Measurements from ENCODE around the gene SH2D2A. TPM values are rescaled to one million over a fixed set of nuclear protein-coding genes. Genes with fewer than 3 reads are reported as not detected.

SH2D2A gene
- total RNA-seq, 1 experiment from 2014 or later: 0.48 TPM

DNA sequence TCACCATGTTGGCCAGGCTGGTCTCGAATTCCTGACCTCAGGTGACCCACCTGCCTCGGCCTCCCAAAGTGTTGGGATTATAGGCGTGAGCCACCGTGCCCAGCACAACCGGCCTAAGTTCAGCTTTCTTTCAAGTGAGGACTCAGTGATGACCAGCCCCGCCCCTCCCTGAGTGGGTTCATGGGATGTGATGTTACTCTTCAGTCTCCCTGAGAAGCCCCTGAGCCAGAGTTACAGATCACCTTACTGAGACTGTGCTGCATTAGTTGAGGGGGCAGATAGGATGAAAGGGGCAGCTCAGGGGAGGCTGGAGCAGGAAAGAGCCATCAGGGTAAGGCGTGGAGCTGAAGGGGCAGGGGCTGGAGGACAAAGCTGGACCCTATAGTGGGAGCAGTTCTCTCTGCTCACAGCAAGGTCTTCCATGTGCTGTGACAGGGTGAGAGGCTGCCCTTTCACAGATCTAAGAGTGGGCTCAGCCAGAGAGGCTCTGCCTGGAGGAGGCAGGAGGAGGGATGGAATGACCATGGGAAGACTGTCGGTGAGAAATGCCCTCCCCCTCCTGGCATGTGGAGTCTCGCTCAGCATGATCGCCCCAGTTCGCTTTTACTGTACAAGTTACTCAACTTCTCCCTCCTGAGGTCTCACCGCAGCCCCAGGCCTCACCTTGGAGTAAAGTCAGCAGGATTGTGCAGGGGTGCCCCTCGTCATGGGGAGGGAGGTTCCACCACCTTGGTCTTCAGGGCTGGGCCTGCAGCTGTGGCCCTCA lies 13.4 kb downstream of the SH2D2A start:
- no peak for DNase-seq (ENCODE audit: low read depth)

DNA sequence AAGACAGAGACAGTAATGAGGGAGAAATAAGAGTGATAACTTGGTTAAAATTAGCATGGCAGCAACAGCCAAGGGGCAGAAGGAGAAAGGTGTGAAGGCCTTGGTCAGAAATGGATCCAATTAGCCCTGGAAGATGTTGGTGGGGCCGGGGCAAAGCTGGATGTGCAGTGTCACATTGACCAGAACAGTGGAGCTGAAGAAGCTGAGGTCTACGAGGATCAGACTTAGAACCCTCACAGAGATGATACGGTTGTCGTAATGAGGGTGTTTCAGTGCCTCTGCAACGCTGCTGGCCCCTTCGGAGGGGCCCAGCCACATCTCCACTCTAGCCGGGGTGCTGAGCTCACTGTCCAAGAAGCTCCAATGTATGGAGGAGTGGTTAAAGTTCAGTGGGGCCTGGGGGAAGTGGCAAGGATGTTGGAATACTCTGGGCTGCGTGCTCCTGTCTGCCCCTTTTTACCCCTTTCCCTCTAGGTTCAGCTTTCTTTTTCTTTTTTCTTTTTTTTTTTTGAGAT lies 14.2 kb downstream of the SH2D2A start:
- DNase-seq (ENCODE audit: low read depth): no peak

DNA sequence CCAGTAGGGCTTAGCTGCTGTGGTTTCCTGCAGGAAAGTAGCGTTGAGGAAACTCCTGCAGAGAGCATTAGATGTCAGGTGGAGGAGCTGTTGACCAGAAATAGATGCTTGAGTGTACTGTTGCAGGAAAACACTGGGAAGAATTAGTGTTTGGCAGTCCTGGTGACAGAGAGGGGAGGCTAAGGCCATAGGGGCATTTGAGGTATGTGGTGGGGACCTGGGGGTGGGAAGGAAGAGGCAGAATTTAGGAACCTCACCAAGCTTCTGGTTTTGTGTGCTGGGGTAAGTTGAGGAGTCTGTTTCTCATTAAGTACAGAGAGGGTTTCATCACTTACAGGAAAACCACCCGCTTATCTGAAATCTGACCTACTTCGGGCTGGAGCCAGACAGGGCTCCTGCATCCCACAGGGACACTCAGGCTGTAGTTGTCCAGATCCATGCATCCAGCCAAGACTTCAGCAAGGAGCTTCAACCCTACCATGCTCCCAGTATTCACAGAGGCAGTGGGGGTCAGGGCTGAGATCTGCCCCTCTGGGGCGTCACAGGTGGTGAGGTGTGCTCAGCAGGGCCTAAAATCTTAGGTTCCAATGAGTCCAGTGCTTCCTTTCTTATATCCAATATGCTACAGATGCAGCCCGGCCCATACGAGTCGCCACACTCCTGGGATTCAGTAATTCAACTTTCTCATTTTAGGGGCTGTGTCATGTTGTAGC lies 15.1 kb downstream of the SH2D2A start:
- DNase-seq (ENCODE audit: low read depth): peak; percentile 51

DNA sequence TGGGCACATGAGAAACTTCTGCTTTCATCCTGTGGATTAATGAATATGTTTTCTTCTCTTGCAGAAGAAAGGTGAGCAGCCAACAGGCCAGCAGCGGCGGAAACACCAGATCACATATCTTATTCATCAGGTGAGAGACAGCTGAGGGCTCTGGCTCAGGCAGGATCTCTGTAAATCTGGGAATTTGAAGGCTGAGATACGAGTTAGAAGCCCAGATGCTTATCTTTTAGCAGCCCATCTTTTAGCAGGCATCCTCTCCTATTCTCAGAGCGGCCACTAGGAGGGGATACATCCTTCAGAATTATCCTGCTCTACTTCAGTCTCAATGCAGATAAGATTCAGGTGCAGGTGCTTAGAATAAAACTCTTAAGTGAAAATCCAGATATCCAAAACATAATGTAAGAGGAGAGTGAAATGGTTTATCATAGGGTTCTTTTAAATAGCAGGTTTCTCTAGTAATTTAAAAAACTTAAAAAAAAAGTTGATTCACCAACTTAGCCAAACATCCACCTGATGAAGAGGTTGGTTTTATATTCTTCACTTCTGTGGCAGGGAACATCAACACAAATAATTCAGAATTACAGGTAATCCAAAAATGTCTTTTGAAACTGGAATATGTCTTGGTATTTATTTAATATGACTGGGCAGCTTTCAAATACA lies 19.3 kb downstream of the SH2D2A start:
- DNase-seq (ENCODE audit: low read depth): peak; percentile 54

DNA sequence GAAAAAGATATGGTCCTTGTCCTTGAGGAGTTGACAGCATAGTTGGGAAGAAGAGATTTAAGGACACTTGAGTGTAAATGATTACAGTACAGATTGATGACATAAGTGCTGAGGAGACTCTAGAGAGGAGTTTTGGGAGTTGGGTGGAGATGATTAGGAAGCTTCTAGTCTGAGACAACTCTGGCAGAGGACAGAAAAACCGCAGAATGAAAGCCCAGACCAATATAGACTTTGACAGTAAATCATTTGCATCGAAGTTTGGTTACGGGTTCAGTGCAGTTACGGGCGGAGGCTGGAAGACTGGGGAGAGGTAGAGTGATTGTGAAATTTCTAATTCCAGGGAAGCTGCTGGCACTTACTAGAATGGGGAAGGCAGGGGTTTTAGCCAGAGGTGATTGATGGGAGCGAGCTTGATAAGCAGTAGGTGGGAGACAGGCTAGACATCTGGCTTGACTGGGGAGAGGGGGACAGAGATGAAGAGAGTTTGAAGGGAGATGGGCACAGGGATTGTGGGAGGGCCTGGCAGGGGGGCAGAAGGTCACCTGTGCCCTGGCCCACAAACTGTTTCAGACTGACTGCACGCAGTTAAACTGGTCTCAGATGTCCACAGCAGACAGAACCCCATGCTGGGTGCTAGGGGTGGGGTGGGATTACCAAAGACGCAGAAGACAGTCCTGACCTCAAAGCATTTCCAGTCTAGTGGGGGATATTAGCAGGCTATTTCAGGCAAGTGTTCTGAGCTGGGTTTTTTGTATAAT lies 20.1 kb downstream of the SH2D2A start:
- no peak for DNase-seq (ENCODE audit: low read depth)

DNA sequence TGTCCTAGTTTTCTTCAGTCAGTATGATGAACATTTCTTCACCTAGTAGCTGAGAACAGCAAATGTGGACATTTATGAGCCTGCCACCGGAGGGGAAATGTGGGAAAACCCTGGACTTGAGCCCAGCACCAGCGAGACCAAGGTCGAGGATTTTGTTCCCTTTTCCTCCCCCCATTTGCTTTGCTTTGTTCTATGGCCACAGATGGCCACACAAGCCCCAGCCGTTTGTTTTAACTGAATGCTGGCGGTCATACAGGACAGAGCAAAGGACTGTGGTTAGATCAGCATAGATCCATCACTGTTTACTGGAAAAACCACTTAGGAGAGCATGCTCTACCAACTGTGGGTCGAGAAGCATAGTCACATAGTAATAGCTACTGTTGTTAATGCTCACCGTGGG lies 20.9 kb downstream of the SH2D2A start:
- no peak for DNase-seq (ENCODE audit: low read depth)

DNA sequence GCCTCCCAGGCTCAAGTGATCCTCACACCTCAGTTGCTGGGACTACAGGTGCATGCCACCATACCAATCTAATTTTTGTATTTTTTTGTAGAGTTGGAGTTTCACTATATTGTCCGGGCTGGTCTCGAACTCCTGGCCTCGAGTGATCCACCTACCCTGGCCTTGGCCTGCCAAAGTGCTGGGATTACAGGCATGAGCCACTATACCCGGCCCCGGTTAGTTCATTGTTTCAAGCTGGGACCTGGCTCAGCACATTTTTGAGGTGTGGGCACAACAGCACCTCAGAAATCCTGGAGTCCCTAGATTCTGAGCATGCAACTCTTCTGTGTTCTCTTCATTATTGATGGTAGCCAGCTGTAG lies 21.3 kb downstream of the SH2D2A start:
- no peak for DNase-seq (ENCODE audit: low read depth)

DNA sequence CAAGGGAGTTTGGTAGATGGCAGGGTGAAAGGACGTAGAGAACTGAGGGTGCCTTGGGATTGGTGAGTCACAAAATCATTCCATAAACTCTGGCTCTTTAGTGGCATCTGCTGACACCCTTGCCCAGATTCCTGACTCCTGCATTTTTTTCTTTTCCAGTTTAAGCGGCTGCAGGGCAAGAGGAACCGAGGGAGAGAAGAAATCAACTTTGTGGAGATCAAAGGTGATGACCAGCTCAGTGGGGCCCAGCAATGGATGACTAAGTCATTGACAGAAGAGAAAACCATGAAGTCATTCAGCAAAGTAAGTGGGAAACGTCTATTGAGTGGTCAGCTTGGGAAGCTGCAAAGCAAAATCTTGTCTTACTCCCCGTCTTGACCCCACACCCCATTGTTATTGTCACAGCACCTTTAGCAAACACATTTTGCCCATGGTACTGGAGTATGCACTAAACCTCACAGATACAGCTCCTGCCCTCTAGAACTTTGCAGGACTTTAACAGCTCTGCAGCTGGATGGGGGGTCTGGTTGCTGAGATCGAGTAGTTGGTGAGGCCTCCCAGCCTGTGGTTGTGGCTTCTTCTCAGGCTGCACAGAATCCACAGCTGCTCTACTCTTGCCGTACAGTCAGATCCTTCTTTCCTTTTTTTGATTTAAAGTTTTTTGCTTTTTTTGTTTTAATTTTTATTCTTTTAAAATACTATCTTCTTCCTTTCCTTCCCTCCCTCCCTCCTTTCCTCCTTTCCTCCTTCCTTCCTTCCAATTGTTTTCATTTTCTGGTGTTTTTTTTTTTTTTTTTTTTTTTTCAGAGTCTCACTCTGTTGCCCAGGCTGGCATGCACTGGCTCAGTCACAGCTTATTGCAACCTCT lies 21.9 kb downstream of the SH2D2A start:
- peak; percentile 51 for DNase-seq (ENCODE audit: low read depth)

DNA sequence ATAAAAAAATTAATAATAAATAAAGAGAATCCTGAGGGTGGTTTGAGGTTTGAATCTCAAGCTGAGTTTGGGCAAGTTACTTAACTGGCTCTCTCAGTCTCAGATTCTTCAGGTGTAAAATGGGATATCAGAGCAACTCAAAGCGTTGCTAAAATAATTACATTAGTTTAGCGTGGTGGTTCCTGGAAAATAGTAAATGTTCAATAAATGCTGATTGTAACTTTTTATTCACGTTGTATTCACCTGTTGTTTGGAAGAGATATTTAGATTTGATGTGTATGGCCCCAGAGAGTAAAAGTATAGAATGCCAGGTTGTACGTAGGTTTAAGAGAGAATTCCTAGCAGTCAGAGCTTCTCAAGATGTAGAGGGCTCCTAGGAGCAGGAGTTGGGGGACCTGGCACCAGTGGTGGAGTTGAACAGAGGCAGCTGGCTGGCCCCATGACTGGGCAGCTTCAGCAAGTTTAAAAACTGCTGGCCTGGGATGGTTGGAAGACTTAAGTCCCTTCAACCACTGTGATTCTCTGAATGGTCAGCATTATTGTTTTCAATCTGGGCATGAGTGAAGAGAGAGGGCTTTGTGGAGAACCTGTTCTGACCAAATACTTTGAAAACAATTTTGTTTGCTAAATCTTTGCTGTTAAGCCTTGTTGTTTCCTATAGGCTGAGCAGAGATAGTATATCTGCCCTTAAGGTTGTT lies 26.9 kb downstream of the SH2D2A start:
- DNase-seq (ENCODE audit: low read depth): no peak

DNA sequence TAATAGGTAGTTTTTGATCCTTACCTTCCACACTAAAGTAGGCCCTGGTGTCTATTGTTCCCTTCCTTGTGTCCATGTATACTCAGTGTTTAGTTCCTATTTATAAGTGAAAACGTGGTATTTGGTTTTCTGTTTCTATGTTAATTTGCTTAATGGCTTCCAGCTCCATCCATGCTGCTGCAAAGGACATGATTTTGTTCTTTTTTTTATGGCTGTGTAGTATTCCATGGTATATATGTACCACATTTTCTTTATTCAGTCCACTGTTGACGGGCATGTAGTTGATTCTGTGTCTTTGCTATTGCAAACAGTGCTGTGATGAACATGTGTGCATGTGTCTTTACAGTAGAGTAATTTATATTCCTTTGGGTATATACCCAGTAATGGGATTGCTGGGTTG lies 28.5 kb downstream of the SH2D2A start:
- DNase-seq (ENCODE audit: low read depth): no peak

DNA sequence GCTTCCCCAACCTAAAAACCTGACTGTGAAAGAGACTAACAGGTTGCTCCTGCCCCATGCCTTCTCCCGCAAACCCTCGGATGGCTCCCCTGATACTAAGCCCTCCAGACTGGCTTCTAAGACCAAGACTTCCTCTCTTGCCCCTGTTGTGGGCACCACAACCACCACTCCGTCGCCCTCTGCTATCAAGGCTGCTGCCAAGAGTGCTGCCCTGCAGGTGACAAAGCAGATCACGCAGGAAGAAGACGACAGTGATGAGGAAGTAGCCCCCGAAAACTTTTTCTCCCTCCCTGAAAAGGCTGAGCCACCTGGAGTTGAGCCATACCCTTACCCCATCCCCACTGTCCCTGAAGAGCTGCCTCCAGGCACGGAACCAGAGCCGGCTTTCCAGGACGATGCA lies 30.0 kb downstream of the SH2D2A start:
- no peak for DNase-seq (ENCODE audit: low read depth)

DNA sequence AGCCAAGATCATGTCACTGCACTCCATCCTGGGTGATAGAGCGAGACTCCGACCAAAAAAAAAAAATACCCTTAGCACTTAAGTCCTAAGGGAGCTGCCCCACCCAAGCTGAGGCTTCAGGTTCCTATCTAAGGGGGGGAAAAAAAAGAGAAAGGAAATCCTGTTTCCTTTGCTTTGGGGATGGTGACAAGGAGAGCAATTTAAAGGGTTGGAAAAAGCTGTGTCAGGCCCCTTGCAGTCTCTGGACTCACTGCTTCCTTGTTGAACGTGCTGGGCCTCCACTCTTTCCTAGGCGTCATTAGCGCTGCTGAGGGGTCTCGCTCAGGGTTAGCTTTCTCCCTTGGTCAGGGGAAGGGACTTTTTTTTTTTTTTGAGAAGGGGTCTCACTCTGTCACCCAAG lies 31.2 kb downstream of the SH2D2A start:
- DNase-seq (ENCODE audit: low read depth): no peak

DNA sequence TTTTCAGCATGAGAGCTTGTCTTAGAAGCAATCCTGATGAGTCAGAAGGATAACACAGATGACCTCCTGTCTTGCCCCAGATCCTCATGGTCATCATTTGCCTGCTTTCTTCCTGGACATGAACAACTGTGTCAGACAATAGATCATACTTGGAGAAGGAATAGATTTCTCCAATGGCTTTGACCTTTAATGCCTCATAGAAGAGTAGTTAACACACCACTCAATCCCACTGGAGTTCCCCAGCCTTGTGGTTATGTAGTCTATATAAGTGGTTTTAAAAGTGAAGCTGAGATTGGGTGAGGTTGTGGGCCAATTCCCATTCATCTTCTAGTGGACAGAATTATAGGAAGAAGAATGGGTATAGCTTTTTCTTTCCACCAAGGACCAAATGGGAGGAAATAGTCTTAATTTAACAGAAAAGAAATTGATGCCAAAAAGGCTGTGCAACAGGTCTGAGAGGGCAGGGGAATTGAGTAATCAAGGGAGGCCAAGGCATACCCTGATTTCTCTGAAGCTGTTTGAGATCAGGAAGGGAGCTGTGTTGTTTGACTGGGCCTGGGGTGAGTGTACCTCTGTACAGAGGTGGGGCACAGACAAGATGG lies 35.0 kb downstream of the SH2D2A start:
- peak; percentile 46 for DNase-seq (ENCODE audit: low read depth)

DNA sequence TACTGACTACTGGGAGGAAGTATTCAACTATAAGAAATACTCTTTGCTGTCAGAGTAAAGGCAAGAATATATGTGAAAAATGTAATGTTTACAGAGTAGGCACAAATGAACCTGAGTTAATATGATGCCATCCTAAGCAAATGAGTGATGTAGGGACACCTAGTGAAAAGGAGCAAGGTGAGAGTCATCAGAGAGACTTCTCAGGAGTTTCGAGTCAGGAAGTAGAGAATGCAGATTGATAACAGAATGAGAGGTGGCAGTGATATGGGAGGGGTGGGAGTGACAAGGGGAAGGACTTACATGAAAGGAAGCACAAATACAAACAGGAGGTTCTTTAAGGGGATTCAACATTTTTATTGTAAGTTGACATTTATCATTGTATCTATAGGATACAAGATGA lies 39.1 kb downstream of the SH2D2A start:
- DNase-seq (ENCODE audit: low read depth): no peak

DNA sequence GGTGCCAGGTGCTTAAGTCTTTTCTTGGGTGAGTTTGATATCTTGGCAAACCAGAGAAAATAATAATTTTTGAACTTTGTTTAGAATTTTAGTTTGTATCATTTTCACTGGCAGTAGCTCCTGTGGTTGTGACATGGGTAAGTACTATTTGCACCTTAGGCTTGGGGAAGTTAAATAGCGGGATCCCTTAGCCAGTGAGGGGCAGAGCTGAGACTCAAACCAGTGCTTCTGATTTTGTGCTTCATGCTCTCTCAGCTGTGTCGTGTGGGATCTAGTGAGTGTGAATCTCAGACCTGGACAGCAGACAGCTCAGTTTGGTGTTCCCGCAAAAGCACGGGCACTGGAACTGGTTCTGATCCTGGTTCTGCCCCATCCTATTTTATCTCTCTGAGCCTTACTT lies 39.7 kb downstream of the SH2D2A start:
- DNase-seq (ENCODE audit: low read depth): no peak

DNA sequence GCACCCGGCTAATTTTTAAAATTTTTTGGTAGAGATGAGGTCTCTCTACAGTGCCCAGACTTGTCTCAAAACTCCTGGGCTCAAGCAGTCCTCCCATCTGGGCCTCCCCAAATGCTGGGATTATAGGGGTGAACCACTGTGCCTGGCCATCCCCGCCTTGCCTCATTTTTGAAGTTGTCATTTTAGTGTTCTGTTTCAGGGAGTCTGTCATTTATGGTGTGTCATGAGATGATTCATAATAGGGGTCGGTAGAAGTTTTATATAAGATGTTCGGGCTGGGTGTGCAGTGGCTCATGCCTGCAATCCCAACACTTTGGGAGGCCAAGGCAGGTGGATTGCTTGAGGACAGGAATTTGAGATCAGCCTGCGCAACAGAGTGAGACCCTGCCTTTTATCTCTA lies 40.8 kb downstream of the SH2D2A start:
- DNase-seq (ENCODE audit: low read depth): no peak

DNA sequence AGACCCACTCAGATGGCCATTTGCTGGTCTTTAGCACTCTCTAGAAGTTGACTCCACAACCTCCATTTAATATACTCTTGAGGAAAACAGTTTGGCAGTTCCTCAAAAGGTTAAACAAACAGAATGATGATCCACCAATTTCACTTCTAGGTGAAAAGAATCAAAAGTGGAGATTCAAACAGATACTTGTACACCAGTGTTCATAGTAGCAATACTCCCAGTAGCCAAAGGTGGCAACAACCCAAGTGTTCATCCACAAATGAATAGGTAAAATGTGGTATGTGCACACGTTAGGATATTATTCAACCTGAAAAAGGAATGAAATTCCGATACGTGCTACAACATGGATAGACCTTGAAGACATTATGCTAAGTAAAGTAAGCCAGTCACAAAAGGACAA lies 43.0 kb downstream of the SH2D2A start:
- DNase-seq (ENCODE audit: low read depth): no peak

DNA sequence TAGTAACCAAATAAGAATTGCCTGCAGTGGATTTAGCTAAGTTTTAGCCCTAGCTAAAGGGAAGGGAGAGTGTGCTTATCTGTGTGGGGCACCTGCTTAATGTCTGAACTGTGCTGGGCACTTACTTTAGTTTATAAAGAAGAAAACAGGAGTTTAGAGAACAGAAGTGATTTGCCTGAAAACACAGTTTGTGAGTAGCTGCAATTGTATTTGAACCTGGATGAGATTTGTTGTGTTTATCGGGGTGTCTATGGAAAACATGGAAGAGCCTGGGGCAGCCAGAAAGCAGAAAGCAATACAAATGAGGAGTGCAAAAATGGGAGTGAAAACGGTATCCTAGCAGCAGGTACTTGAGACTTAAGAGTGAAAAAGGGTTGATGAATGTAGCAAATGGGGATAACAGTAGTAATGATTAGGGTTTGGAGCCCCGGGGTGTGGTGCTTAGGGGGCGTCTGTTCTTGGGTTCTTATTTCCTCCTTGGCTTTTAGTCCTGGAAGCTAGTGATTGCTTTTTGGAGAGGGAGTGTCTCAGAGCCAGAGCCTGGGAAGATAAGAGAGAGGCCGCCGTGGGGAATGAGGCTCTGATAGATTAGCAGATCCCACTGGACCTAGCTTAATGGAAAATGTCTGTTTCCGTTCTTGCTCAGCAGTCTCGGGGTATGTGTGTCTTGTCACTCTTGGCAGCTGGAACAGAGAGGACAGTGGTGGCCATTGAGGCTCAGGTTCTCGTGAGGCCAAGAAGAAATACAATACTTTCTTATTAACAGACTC lies 43.7 kb downstream of the SH2D2A start:
- DNase-seq (ENCODE audit: low read depth): no peak

DNA sequence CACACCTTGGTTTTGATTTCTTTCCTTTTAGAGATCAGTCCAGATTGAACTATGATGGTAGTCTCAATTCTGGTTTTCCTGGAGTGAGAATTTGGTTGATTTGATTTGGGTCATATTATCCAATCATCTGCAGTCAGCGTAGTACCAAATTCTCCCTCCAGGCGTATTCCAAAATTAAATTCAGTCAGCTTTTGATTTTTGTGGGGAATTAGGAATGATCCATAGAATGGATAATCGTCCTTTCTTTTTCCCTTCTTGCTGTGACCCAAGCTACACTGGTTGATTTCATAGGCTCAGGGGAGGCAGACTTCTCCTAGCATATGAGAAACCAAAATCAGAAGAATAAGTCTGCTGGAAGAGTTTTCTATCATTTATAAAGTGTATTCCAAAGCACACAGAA lies 44.4 kb downstream of the SH2D2A start:
- DNase-seq (ENCODE audit: low read depth): no peak

Measured in RPMI7951 (cell line).